Measurements from ENCODE around the gene TEKT2. TPM values are rescaled to one million over a fixed set of nuclear protein-coding genes. Genes with fewer than 3 reads are reported as not detected.

Gene TEKT2
- total and polyA plus RNA-seq, 2 of the 4 experiments (the other 2 are of a cell fraction), result 0.18 TPM; not detected in 1

- Histone ChIP-seq H4K91ac (ENCODE audit: insufficient read depth, low read depth, low read length) (no peak overlapping the region), H4K20me1 (ENCODE audit: insufficient read depth, low read length) (no peaks in the 10 kb centered on the region), H3K23ac (ENCODE audit: low read depth, low read length) (no peak overlapping the region), H2BK20ac (ENCODE audit: low read depth, low read length) (no peak overlapping the region), H3K4ac (ENCODE audit: low read depth, low read length) (no peak overlapping the region), H3K27ac (ENCODE audit: insufficient read depth, low read length) (no peak overlapping the region), H2BK5ac (ENCODE audit: low read depth, low read length, poor library complexity, severe bottlenecking) (no peak overlapping the region), H3K36me3 (ENCODE audit: control insufficient read depth, insufficient read depth, low read length) (no peaks in the 10 kb centered on the region), H2AK5ac (ENCODE audit: low read depth, low read length) (no peak overlapping the region), H3K4me2 (ENCODE audit: low read depth, low read length) (no peak overlapping the region), H2BK120ac (ENCODE audit: low read depth, low read length) (no peak overlapping the region), H4K8ac (ENCODE audit: low read depth in 2 of 2, low read length in 2 of 2) (no peak overlapping the region), H3K9me3 (ENCODE audit: control insufficient read depth, insufficient read depth, low read length) (no peaks in the 10 kb centered on the region), H3K79me1 (ENCODE audit: low read depth in 1 of 2, low read length in 2 of 2) (no peaks in the 10 kb centered on the region), H3K18ac (ENCODE audit: low read depth, low read length) (no peak overlapping the region), H3K14ac (replicated peaks; ENCODE audit: low read depth, low read length) (no peak overlapping the region), H3K27me3 (ENCODE audit: control insufficient read depth, insufficient read depth, low read length) (no peaks in the 10 kb centered on the region; the same call in 1 of the 2 replicates), H3K56ac (ENCODE audit: extremely low read depth, insufficient read depth, low read length) (no peak overlapping the region), H2BK15ac (ENCODE audit: low read depth, low read length) (no peak overlapping the region), H4K5ac (ENCODE audit: low read depth, low read length) (no peak overlapping the region), H2AFZ (replicated peaks; ENCODE audit: low read length, poor library complexity) (no peak overlapping the region), H3K4me1 (ENCODE audit: control insufficient read depth, insufficient read depth, low read length) (no peaks in the 10 kb centered on the region), H2AK9ac (replicated peaks; ENCODE audit: low read depth, low read length, poor library complexity) (no peak overlapping the region), H3K4me3 (ENCODE audit: insufficient read depth, low read depth, low read length) (no peak overlapping the region), H3K9me1 (ENCODE audit: insufficient read depth, low read length) (no peaks in the 10 kb centered on the region), H3K9ac (ENCODE audit: low read depth, low read length) (no peak overlapping the region)
- no peak for TF ChIP-seq CTCF (conservative IDR thresholded peaks at IDR 0.05; ENCODE audit: low read depth, low read length)
- no peak for TF ChIP-seq FOS (IDR thresholded peaks at IDR 0.05; ENCODE audit: low read depth, low read length)
- no peak for TF ChIP-seq NFE2L2 (IDR thresholded peaks at IDR 0.05; ENCODE audit: low read depth, low read length)
- no peak for TF ChIP-seq RCOR1 (IDR thresholded peaks at IDR 0.05; ENCODE audit: insufficient replicate concordance, low read length)
- no peak for TF ChIP-seq MAFK (IDR thresholded peaks at IDR 0.05; ENCODE audit: low read depth, low read length)
- TF ChIP-seq RAD21 (IDR thresholded peaks at IDR 0.05; ENCODE audit: low read length), result no peak
- no peak for DNase-seq
- CTCF ChIA-PET, result no interaction called here
- in situ Hi-C loops (cut with MboI; ENCODE audit: low sequenced_read_pairs), result no loop called here
- no TSS peak for BruUV-seq (replicated peaks)
- dilution Hi-C loops (cut with HindIII; ENCODE audit: low sequenced_read_pairs, unreplicated experiment), result no loop called here
- intact Hi-C loops (cut with micrococcal nuclease), result no loop called here
- ATAC-seq (ENCODE audit: low read depth), result no peak
- POLR2A ChIA-PET (ENCODE audit: unreplicated experiment), result no interaction called here
- WGBS, 2 experiments (ENCODE audit: extremely low coverage in 2 of 2, insufficient read length in 1 of 2), result 40% methylated on average over 1 of the region's 4 CpGs; no CpG with 5 or more reads in 1 of the 2 experiments
Observed at GRCh38 chr1:36076979-36077573, 6.8 kb upstream of the TEKT2 start.

Measured in IMR-90 (cell line).